ENCODE results near the gene LRRC45. TPM values are rescaled to one million over a fixed set of nuclear protein-coding genes. Genes with fewer than 3 reads are reported as not detected.

LRRC45 gene
- total RNA-seq, 3 donors from 2014 or later: 18.9 to 20.0 (median 19.8) TPM

DNA sequence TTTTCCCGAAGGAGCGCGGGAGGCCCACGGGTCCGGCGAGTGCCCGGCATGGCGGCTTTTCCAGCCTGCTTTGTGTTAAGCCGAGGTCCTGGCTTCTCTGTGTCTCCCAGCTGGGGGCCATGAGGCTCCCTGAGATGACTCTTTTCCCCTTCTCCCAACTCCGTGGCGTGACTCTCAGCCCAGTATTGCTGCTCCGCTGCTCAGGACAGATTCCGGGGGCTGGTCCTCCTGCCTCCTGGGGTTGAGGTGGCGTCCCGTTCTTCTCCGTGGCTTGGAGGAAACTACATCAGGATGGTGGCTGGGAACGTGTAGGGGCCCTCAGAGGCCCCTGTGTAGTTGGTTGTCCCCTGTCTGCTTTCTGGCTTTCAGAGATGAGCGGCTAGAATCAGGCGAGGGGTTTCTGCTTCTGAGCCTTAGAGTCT, 29.5 kb downstream of the LRRC45 start:
- TF ChIP-seq, protein P1, sequence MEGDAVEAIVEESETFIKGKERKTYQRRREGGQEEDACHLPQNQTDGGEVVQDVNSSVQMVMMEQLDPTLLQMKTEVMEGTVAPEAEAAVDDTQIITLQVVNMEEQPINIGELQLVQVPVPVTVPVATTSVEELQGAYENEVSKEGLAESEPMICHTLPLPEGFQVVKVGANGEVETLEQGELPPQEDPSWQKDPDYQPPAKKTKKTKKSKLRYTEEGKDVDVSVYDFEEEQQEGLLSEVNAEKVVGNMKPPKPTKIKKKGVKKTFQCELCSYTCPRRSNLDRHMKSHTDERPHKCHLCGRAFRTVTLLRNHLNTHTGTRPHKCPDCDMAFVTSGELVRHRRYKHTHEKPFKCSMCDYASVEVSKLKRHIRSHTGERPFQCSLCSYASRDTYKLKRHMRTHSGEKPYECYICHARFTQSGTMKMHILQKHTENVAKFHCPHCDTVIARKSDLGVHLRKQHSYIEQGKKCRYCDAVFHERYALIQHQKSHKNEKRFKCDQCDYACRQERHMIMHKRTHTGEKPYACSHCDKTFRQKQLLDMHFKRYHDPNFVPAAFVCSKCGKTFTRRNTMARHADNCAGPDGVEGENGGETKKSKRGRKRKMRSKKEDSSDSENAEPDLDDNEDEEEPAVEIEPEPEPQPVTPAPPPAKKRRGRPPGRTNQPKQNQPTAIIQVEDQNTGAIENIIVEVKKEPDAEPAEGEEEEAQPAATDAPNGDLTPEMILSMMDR (IDR thresholded peaks at IDR 0.05): no peak
- DNase-seq (no peak), ATAC-seq (no peak)
- intact Hi-C loops (cut with DNase I, micrococcal nuclease): no loop called here
- H3K36me3 ChIP-seq (ENCODE audit: low read depth): no peaks in the 10 kb centered on the region
- H3K4me3 ChIP-seq: peak overlapping the region; percentile 73
- no peaks in the 10 kb centered on the region for H3K9me3 ChIP-seq
- H3K4me1 ChIP-seq (ENCODE audit: low read depth): peaks cover 21% of the 10 kb centered on the region

DNA sequence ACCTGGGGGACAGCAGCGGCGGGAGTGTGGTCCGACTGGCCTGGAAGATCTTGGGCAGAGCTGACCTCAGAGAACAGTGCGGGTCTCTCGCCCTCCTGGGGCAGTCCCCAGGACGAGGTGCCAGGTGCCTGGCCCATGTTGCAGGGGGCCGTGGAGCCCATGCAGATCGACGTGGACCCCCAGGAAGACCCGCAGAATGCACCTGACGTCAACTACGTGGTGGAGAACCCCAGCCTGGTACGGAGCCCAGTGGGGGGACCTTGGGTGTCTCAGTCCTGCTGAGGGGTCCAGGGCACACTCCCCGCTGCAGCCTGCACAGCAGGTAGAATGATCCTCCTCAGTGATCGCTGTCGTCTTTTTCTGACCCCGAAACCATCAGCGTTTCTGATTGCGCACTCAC, 30.0 kb downstream of the LRRC45 start:
- Histone ChIP-seq H3K9me3 (no peaks in the 10 kb centered on the region), H3K4me1 (ENCODE audit: low read depth) (peaks cover 21% of the 10 kb centered on the region), H3K4me3 (no peak overlapping the region), H3K36me3 (ENCODE audit: low read depth) (no peaks in the 10 kb centered on the region)
- intact Hi-C loops (cut with DNase I, micrococcal nuclease): no loop called here
- DNase-seq (peak in 1 of 3 donors; percentile 46), ATAC-seq (no peak)
- TF ChIP-seq, protein P1 (IDR thresholded peaks at IDR 0.05): no peak

DNA sequence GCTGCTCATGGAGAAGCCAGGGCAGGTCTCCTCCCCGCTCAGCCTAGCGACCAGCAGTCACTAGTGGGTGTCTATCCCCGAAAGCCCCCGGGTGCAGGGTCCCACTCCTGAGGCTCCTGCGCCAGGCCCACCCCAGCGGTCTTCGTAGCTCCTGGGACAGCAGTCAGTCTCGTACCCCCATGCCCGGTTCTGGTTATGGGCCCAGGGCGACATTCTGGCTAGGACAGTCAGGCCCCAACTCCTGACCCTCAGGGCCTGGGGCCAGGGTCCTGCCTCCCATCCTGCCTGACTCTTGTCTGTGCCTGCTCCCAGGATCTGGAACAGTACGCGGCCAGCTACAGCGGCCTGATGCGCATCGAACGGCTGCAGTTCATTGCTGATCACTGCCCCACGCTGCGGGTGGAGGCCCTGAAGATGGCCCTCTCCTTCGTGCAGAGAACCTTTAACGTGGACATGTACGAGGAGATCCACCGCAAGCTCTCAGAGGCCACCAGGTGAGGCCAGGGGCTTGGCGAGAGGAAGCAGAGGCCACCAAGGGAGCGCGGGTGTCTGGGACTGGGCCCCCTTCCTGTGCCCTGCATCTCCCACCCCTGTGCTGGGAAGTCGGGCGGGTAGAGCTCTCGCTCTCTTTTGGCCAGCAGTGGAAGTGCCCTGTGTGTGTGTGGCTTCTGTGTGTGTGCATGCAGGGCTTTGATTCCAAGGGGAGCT, 30.6 kb downstream of the LRRC45 start:
- no peak overlapping the region for H3K4me3 ChIP-seq
- no peak for ATAC-seq
- H3K9me3 ChIP-seq: no peaks in the 10 kb centered on the region
- peak in 2 of 3 donors; percentile 26 to 47 for DNase-seq
- TF ChIP-seq, protein P1 (IDR thresholded peaks at IDR 0.05): no peak
- H3K36me3 ChIP-seq (ENCODE audit: low read depth): no peaks in the 10 kb centered on the region
- intact Hi-C loops (cut with DNase I, micrococcal nuclease): no loop called here
- H3K4me1 ChIP-seq (ENCODE audit: low read depth): peaks cover 21% of the 10 kb centered on the region

DNA sequence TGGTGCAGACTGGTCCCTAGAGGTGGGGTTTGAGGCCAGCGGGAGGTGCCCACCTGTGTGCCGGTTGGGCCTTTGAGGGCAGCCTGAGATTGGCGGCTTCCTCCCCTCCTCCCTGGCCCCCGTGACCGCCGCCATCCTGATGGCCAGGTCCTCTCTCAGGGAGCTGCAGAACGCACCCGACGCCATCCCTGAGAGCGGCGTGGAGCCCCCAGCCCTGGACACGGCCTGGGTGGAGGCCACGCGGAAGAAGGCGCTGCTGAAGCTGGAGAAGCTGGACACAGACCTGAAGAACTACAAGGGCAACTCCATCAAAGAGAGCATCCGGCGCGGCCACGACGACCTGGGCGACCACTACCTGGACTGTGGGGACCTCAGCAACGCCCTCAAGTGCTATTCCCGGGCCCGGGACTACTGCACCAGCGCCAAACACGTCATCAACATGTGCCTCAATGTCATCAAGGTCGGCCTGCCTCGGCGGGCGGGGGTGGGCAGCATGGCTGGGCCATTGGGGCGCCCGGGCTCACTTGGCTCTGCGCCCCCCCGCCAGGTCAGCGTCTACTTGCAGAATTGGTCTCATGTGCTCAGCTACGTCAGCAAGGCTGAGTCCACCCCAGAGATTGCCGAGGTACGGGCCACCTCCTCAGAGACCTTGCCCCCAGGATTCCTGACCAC, 31.4 kb downstream of the LRRC45 start:
- Histone ChIP-seq H3K9me3 (no peaks in the 10 kb centered on the region), H3K36me3 (ENCODE audit: low read depth) (no peaks in the 10 kb centered on the region), H3K4me3 (no peak overlapping the region), H3K4me1 (ENCODE audit: low read depth) (peaks cover 21% of the 10 kb centered on the region)
- ATAC-seq (no peak), DNase-seq (peak in 2 of 3 donors; percentile 27 to 49)
- TF ChIP-seq, protein P1 (IDR thresholded peaks at IDR 0.05): no peak
- intact Hi-C loops (cut with DNase I, micrococcal nuclease): no loop called here

DNA sequence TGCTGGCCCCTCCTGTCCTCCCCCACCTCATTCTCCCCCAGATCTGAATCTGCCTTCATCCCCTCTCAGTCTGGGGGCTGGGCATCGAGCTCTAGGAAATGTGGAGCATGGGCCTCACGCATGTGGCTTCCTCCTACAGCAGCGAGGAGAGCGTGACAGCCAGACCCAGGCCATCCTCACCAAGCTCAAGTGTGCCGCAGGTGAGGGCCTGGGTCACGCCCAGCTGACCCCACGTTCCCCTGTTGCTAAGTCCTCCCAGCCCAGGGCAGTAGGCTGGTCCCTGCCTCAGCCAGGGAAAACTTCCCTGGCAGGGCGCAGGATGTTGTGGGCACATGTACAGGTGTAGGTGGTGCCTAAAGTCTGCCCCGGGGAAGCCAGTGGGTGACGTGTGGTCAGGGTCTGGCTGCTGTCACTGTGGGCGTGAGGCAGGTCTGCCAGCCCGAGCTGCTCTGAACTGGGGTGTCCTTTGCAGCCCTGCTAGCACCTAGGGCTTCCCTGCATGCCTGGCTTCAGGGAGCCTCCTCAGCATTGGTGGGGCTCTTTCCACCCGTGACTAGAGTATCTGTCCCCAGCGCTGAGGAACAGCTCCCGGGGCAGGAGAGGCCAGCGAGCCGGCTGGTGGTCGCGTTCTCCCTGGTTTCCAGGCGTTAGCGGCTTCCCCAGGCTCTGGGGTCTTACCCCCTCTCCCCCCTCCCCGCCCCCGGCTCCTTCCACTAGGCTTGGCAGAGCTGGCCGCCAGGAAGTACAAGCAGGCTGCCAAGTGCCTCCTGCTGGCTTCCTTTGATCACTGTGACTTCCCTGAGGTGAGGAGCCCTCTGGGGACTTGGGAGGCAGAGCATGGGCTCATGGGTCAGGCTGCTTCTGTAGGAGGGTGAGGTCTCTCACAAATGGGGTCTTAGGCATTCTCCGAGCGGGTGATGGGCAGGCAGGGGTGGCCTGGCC, 32.2 kb downstream of the LRRC45 start:
- DNase-seq (peak in 1 of 3 donors; percentile 37), ATAC-seq (no peak)
- TF ChIP-seq, protein P1 (IDR thresholded peaks at IDR 0.05): no peak
- Histone ChIP-seq H3K4me1 (ENCODE audit: low read depth) (peaks cover 18% of the 10 kb centered on the region), H3K36me3 (ENCODE audit: low read depth) (no peaks in the 10 kb centered on the region), H3K4me3 (no peak overlapping the region), H3K9me3 (no peaks in the 10 kb centered on the region)
- intact Hi-C loops (cut with DNase I, micrococcal nuclease): no loop called here
